IMR-90 (cell line): ENCODE measurements around the gene ESPL1.

Experiments
- BHLHE40 ChIP-seq: fragments of 150-350 bp; IDR thresholded peaks from 2 replicates; pipeline ENCODE4 v1.6.1; 2016; ENCODE audit warnings: mild to moderate bottlenecking, low read depth, low read length
- CEBPB ChIP-seq: IDR thresholded peaks from 2 replicates; pipeline ENCODE4 v1.6.1; 2012; ENCODE audit warnings: low read depth, low read length, improper control_type of control experiment
- CTCF ChIP-seq: conservative IDR thresholded peaks from 2 replicates; pipeline ENCODE4 v1.5.1; 2012; ENCODE audit warnings: mild to moderate bottlenecking, low read depth, low read length, improper control_type of control experiment
- MAFK ChIP-seq: IDR thresholded peaks from 2 replicates; pipeline ENCODE4 v1.6.1; 2012; ENCODE audit warnings: low read depth, low read length, improper control_type of control experiment
- MXI1 ChIP-seq: IDR thresholded peaks from 2 replicates; pipeline ENCODE4 v1.6.1; 2012; ENCODE audit warnings: low read depth, mild to moderate bottlenecking, low read length, moderate library complexity, borderline replicate concordance
- NFE2L2 ChIP-seq: fragments of 150-350 bp; IDR thresholded peaks from 2 replicates; pipeline ENCODE4 v1.6.1; 2016; ENCODE audit warnings: low read depth, mild to moderate bottlenecking, low read length
- POLR2A ChIP-seq: IDR thresholded peaks from 2 replicates; pipeline ENCODE4 v1.6.1; 2012; ENCODE audit warnings: mild to moderate bottlenecking, low read depth, low read length
- RAD21 ChIP-seq: IDR thresholded peaks from 2 replicates; pipeline ENCODE4 v1.6.1; 2012; ENCODE audit warnings: low read length, improper control_type of control experiment
- RFX5 ChIP-seq: IDR thresholded peaks from 2 replicates; pipeline ENCODE4 v1.8.0; 2012; ENCODE audit warnings: low read depth, mild to moderate bottlenecking, low read length, moderate library complexity
- SMC3 ChIP-seq: fragments of 150-350 bp; IDR thresholded peaks from 2 replicates; pipeline ENCODE4 v1.6.1; 2016; ENCODE audit warnings: low read depth, mild to moderate bottlenecking, antibody characterized with exemption, low read length, moderate library complexity
- USF2 ChIP-seq: fragments of 150-350 bp; IDR thresholded peaks from 2 replicates; pipeline ENCODE4 v1.6.1; 2017; ENCODE audit warnings: mild to moderate bottlenecking, antibody characterized with exemption, low read length, low read depth

- no peak for TF ChIP-seq CTCF
- TF ChIP-seq MAFK = no peak
- TF ChIP-seq MXI1 = no peak
- TF ChIP-seq POLR2A = no peak
- no peak for TF ChIP-seq BHLHE40
- TF ChIP-seq SMC3 = no peak
- TF ChIP-seq USF2 = no peak
- no peak for TF ChIP-seq RAD21
- TF ChIP-seq CEBPB = no peak
- no peak for TF ChIP-seq RFX5
- no peak for TF ChIP-seq NFE2L2
Measured at GRCh38 chr12:53222806-53223261, 45.3 kb upstream of the ESPL1 start.
